ENCODE measurements around the gene LRRC45.

GRCh38 chr17:82018152-82018988, 4.7 kb upstream of the LRRC45 start:
- TF ChIP-seq CTCF (IDR thresholded peaks at IDR 0.05) (no peak), POLR2A (IDR thresholded peaks at IDR 0.05) (no peak)

Data from heart left ventricle (tissue), 13 donors.